ENCODE data around the gene NFE2.
"Not testable (repeated sequence)": the region's sequence is repeated elsewhere in the genome, so short reads cannot be mapped to it uniquely, and the experiment has no call there.

NFE2 gene

DNA sequence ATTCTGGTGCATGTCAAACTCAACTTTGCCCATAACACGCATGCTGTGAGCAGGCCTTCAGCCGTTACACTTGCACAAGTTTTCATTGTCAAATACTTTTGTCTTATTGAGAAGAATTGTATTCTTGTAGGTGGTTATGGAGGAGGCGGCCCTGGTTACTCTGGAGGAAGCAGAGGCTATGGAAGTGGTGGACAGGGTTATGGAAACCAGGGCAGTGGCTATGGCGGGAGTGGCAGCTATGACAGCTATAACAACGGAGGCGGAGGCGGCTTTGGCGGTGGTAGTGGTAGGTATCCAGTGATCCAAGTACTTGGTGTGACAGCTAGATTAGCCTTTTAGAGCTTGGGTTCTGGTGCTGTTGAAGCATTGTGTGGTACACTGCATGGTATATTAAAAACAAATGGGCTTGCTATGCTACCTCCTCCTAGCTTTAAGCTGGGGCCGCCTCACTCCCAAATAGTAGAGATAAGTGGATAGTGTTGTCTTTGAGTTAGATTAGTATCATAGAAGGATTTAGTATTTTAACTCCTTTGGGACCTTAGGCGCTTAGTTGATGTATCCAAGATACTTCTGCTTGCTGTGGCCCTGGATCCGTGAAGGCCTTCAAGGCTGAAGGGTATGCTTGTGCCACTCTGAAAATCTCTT is 17.7 kb downstream of the NFE2 start:
- DNase-seq (ENCODE audit: low read depth in 2 of 2): no peak

DNA sequence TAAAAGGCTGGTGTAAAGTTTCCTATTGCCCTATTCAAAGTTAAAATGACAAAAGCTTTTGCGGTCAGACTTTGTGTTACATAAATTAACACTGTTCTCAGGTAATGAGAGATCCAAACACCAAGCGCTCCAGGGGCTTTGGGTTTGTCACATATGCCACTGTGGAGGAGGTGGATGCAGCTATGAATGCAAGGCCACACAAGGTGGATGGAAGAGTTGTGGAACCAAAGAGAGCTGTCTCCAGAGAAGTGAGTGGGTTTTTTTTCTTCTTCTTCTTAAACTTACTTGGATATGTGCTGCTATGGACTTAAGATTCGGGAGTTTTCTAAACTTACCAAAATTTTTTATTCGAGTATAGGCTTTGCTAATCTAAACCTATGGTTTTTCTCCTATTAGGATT is 19.1 kb downstream of the NFE2 start:
- DNase-seq (ENCODE audit: low read depth in 2 of 2): not testable (repeated sequence)

DNA sequence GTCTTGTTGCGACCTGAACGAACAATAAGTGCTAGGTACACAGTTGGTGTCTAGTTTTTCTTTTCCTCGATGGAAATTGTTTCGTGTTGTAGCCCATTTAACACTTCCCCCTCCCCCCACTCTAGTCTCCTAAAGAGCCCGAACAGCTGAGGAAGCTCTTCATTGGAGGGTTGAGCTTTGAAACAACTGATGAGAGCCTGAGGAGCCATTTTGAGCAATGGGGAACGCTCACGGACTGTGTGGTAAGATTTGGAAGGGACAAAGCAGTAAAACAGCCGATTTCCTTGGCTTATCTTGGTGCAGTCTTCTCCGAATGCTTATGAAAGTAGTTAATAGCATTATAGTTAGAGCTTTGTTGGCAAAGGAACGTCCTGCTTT is 19.6 kb downstream of the NFE2 start:
- DNase-seq (ENCODE audit: low read depth in 2 of 2): not testable (repeated sequence)

DNA sequence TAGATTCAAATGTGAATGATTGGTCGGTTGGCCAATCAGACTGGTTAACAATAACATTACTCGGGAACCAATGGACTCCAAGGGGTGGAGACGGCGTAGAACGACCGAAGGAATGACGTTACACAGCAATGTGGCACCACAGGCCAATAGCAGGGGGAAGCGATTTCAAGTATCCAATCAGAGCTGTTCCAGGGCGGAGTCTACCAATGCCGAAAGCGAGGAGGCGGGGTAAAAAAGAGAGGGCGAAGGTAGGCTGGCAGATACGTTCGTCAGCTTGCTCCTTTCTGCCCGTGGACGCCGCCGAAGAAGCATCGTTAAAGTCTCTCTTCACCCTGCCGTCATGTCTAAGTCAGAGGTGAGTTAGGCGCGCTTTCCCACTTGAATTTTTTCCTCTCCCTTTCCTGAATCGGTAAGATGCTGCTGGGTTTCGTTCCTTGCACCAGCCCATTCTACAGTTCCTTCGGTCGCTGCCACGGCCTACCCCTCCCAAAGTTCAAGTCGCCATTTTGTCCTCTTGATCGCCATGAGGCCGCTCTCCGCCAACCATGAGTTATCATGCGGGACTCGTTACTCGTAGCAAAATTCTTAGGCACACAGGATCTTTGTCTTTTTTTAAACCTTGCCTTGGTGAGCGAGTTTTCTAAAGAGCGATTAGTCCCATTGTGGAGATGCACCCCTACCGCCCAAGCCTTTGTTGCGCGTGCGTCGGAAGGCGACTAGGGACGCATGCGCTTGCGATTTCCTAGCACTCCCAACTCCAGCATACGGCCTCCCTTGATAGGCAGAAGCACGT is 20.2 kb downstream of the NFE2 start, which contains the start of gene HNRNPA1:
HNRNPA1 (plus strand) TSS at position 259 of the 793 bp plus-strand sequence; CDS start at position 341, 82 bp downstream.
- peak; percentile 74 to 86 for DNase-seq (ENCODE audit: low read depth in 2 of 2)

DNA sequence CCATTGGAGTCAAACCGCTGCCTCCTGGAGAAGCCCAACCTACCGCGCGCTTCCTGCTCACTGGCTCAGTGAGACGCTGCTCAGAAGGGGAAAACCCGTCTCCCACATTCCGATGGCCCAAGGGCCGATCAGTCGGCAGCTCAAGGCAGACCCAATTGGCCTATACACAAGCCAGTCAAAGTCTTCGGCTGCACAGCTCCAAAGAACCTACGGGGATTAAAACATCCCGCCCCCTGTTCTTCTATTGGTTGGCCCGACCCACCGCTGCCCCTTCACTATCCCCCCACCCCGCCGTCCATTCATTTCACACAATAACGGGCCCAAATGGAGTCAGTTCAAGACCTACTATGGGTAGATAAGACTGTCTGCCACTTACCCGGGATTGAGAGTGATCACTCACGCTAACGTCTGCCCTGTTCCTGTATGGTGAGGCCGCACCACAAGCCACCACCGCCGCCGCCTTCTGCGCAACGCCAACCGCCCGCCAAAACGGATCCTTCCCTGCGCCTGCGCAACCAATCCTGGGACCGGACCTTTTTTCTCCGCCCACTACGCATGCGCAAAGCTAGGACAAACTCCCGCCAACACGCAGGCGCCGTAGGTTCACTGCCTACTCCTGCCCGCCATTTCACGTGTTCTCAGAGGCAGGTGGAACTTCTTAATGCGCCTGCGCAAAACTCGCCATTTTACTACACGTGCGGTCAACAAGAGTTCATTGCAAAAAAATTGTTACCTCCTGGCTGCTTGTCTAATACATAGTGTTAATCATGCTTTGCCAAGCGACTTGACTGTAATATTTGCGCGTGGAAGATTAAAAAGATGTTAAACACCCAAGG is 21.0 kb downstream of the NFE2 start, which contains the start of gene CBX5:
CBX5 (minus strand) TSS at position 491 of the 836 bp plus-strand sequence. CDS start 22,472 bp downstream, outside the sequence.
- peak; percentile 98 to 99 for DNase-seq (ENCODE audit: low read depth in 2 of 2)

DNA sequence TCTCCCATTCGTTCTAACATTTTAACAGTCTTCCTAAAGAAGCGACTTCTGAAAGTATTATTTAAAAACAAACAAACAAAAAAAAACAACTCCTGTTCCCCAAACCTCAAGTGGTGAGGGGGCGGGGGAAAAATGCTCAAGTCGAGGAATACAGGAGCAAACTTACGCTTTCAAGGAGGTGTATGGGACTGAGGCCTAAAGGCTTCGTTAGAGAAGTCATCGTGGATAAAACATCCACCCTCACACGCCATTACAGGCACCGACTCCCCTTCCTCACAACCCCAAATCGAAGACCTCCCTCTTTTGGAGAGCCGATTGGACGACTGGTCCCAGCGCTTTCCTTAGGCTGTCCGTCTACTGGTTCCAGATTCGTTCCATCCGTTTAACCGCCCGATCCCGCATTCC is 21.6 kb downstream of the NFE2 start:
- no peak for DNase-seq (ENCODE audit: low read depth in 2 of 2)

DNA sequence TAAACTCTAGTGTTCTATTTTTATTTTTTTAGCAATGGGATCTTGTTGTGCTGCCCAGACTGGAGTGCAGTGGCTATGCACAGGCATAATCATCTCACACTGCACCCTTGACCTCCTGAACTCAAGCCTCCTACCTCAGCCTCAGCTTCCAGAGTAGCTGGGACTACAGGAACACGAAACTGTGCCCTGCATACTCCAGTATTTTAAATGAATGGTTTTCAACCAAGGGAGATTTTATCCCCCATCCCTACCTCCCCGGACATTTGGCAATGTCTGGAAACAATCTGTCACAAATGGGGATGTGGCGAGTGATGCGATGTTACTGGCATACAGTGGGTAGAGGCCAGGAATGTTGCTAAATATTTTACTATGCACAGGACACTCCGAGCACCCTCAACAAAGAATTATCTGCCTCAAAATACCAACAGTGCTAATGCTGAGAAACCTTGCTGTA is 23.0 kb downstream of the NFE2 start:
- DNase-seq (ENCODE audit: low read depth in 2 of 2): no peak

DNA sequence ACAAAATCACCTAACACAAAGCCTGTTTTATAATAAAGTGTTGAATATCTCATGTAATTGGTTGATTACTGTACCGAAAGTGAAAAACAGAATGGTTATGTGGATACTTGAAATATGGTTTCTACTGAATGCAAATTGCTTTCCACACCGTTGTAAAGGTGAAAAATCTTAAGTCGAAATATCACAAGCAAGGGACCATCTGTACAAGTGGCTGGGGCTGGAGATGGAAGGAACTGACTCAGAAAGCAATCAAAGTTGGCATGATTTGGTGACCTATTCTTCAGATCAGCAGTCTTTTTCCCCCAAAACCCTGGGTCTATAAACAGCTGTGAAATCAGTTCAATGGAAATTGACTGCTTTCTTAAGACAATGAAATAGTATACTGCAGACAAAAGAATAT is 24.4 kb downstream of the NFE2 start:
- DNase-seq (ENCODE audit: low read depth in 2 of 2): no peak

DNA sequence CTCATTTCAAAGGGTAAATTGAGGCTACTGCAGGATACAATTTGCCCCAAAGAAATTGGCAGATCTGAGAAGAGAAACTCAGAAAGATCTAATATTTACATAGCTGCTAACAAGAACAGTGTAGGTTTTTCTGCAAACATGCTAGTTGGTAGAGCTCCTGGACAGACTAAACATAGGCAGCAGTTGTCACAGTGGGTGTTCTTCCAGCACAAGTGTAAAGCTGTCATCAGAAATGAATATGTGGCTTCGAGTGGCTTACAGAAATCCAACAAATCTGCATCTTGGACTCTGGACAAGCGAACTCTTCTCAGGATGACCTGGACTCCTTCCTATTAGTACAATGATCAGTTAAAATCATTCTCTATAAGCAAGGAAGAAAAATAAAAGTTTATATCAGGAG is 26.8 kb downstream of the NFE2 start:
- DNase-seq (ENCODE audit: low read depth in 2 of 2): no peak

DNA sequence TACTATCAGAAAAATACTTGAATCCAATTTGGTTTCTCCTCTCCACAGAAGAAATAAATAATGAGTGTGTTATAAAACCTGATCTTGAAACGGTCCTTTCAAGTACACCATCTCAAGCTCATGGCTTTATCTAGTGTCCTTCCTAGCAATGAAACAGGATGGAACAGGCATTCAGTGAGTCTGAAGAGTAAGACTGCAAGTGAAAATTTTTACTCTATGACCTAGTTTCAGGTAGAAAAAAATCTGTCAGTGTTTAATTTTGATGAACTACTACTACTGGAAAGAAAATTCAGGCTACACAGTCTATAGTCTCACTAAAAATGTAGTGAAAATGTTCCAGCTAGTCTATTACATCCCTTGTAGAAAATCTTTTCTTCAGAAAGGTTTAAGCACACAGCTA is 28.6 kb downstream of the NFE2 start:
- DNase-seq (ENCODE audit: low read depth in 2 of 2): no peak

DNA sequence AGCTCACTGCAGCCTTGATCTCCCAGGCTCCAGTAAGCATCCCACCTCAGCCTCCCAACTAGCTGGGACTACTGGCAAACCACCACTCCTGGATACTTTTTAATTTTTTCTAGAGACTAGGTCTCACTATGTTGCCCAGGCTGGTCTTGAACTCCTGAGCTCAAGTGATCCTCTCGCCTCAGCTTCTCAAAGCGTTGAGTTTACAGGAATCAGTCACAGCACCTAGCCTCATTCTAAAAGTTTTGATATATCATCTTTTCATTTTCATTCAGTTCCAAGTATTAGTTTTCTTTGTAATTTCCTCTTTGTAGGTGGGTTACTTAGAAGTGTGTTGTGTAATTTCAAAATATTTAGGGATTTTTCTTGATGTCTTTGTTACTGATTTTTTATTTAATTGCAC is 30.5 kb downstream of the NFE2 start:
- DNase-seq (ENCODE audit: low read depth in 2 of 2): no peak

DNA sequence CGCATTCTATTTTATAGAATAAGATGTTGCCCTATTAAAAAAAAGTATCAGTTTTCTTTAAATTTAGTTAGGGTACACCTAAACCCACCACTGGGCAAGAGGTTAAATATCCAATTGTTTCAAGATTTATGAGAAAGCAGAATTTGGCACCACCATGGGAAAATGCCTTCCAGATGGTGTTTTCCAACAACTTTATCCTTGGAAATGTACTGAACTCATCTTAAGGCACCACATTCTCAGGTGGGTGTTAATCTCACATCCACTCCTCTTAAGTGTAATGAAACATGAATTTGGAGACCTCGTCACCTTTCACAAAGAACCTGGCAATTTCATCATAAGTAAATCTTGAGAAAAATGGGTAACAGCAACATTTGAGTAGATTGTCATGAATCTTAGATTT is 34.0 kb downstream of the NFE2 start:
- no peak for DNase-seq (ENCODE audit: low read depth in 2 of 2)

DNA sequence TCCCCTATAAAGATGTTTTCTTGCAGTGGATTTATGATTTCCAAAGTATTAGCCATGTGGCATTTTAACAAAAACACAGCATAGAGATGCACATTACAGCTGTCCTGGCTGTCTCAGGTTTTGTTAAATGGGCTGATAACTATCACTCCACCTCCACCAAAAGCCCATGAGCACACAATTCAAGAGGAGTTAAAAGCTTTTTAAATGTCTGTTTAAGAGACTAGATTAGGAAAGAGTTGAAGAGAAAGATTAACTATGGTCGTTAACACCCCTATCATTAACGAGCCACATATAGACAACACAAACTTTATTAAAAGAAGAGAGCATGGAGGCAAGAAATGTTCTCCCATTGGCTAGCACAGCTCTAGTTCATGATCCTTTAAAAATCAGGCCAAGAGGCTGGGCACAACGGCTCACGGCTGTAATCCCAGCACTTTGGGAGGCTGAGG is 35.4 kb downstream of the NFE2 start:
- DNase-seq (ENCODE audit: low read depth in 2 of 2): no peak

DNA sequence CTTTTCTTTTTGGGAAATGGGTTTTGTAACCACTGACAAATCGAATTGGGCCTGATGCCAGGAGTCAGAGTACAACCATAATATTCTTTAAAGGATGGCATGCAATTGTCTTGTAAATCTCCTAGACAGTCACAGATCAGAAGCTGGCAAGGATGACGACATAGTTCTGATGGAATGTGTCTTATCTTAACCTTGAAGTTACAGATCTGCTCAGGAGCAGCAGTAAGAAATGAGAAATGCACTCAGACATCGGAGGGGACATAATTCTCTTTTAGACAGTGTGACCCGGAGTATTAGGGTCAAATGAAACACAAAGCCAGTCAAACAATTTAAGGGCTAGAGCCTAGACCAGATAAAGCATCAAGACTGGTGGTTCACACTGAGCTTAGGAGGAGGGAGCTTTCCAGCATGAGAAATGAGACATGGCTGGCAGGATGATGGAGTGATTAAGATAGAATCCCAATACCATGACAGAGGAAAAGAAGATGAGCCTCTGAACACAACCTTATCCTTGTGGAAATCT is 38.4 kb downstream of the NFE2 start:
- no peak for DNase-seq (ENCODE audit: low read depth in 2 of 2)

DNA sequence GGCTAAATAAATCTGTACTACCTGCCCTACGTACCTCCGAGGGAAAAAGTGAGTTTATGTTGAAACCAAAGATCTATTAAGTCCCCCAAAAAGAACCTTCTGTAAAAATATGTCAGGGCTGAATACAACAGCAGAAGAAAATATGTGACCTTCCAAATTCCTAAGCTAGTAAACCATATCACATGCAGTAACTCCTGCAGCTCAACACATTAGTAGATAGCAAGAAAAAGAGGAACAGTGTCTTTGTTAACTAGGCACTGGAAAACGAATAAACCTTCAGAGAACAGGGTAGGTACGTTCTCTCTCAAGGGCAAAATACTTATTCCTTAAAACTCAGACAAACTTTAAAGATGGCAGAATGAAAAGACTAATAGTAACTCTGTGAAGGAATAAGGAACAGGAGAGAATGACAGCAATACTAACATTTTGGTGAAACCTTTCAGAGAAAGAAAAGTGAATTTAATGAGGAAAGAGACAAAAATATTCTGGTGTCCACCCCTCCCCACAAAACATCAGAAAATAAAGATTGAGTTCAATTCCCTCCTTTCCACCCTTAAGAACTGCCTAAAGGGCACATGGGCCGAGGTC is 38.9 kb downstream of the NFE2 start:
- no peak for DNase-seq (ENCODE audit: low read depth in 2 of 2)

DNA sequence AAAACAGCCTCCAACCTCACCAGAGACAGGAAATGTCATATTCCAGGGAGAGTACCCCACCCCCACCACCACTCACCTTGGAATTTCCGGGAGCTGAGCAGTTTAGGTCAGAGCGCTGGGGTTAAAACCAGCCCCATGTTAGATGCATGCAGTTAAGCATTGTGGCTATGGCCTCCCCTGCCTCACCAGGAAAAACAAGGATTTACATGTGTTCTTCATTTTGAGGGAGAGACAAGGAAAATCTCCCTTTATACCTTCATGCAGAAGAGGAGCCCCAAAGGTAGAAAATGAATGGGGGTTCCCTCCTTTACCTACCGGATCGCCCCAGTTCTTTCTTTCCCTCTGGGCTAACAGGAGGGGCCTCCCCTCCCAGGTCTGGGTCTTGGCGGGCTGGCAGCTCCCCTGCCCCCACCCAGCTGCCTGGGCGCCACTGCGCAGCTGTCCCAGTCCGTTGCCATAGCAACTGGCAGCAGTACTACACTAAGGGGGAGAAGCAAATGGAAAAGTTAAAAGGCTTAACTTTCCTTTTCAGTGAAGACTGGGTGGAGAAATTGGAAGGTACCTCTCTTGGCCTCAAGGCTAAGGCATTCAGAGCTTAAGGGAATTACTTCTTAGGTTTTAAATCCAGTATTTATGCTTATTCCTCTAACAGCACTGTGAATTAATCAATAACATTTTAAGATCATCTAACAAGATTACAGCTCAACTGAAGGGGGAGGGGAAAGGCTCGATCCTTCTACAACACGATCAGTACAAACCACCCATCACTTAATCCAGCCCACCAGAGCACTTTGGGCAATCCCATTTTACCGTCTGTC is 41.4 kb downstream of the NFE2 start:
- peak in 1 of 2 donors; percentile 54 for DNase-seq (ENCODE audit: low read depth in 2 of 2)

DNA sequence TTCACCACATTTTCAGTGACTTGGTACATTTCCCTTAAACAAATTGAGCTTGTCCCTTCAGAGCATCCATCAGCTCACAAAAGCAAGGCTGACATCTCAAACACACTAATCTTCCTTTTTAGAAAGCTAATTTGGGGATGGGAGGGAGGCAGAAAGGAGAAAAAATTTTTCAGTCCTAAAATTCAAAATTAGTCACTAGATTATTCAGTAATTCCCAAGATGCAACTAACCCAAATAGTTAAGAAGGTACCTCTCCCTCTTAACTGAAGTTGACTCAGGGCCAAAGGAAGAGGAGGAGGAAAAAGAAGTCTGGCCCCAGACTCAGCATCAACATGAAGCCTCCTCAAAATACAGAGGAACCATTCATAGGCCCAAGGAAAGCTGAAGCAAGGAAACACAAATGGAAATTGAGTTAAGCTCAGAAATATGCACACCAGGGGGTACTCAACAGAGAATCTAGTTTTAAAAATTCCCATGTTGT is 42.6 kb downstream of the NFE2 start:
- DNase-seq (ENCODE audit: low read depth in 2 of 2): no peak

DNA sequence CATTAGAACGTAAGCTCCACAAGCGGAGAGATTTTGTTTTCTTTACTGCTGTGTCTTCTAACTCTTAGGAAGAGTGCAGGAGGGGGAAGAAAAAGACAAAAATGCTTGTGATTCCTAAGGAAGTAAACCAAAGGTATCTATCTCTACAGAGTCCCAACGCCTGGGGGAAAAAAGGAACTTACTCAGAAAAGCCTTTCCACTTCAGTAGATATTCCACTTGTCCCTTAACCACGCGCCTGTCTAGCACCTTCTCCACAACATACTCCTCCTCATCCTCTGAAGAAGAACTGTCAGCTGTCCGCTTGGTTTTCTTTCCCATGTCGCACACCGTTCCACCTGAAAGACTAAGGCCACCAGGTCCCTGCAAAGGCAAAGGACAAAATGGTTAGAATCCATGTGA is 43.5 kb downstream of the NFE2 start:
- DNase-seq (ENCODE audit: low read depth in 2 of 2): no peak

DNA sequence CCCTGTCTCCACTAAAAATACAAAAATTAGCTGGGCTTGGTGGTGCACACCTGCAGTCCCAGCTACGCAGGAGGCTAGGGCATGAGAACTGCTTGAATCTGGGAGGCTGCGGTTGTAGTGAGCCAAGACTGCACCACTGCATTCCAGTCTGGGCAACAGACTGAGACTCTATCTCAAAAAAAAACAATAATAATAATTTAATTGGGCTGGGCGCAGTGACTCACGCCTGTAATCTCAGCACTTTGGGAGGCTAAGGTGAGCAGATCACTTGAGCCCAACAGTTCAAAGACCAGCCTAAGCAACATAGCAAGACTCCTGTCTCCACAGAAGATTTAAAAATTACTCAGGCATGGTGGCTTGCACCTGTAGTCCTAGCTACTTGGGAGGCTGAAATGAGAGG is 47.6 kb downstream of the NFE2 start:
- DNase-seq (ENCODE audit: low read depth in 2 of 2): no peak

DNA sequence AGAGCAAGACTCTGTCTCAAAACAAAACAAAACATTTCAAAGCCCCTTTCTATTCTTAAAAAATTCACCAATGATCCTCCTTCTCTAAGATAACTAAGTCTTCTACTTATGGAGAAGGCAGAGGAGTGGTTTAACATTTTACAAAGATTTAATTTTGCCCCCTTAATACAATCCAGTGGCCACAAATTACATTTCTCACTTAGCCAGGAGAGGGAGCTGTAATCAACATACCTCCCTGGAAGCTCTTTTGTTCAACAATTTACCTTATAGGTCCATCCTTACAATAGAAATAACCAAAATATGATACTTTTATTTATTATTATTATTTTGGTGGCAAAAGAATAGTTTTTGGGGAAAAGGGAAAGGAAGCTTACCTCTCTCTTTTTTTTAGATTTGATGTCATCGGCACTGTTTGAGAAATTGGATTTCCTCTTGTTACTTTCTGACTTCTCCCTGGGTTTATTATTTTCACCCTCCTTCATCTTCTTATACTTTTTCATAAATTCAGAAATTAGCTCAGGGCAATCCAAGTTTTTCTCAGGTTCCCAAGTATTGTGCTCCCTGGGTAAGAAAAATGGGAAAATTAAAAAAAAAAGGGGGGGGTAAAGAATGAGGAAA is 49.0 kb downstream of the NFE2 start:
- no peak for DNase-seq (ENCODE audit: low read depth in 2 of 2)

Data from stimulated activated CD8-positive, alpha-beta memory T cell treated with anti-CD3 and anti-CD28 coated beads, Interleukin-2, amount 100 ng/mL, for 48 hours (primary cell).